HEK293T (cell line): Measurements from ENCODE around the gene KRT74.

Experiments
- CTCF ChIA-PET: fragments of 350-600 bp; formaldehyde crosslinking; extraction: SDS; loops from one replicate; lab custom pipeline; 2021; ENCODE audit warnings: antibody characterized with exemption, inconsistent platforms; lab: Yijun Ruan, JAX
- POLR2A ChIA-PET: fragments of 350-600 bp; formaldehyde crosslinking; extraction: SDS; loops from one replicate; lab custom pipeline; 2020; ENCODE audit warnings: antibody characterized with exemption, inconsistent platforms; lab: Yijun Ruan, JAX
- DNase-seq: peaks from one replicate; pipeline ENCODE4 v3.0.0; 2012; ENCODE audit warnings: mixed read lengths; ENCODE audit errors: extremely low spot score
- ARNT ChIP-seq: fragments of 450-650 bp; IDR thresholded peaks from 2 replicates; pipeline ENCODE4 v1.6.1; 2017; ENCODE audit warnings: mild to moderate bottlenecking
- BHLHE40 ChIP-seq: fragments of 450-650 bp; IDR thresholded peaks from 2 replicates; pipeline ENCODE4 v1.6.1; 2016; ENCODE audit warnings: mild to moderate bottlenecking, moderate library complexity, borderline replicate concordance
- CTBP1 ChIP-seq: fragments of 450-650 bp; IDR thresholded peaks from 2 replicates; pipeline ENCODE4 v1.6.1; 2016; ENCODE audit warnings: borderline replicate concordance
- ELF4 ChIP-seq: fragments of 450-650 bp; IDR thresholded peaks from 2 replicates; pipeline ENCODE4 v1.6.1; 2017; ENCODE audit warnings: antibody characterized with exemption
- FOXA1 ChIP-seq: fragments of 450-650 bp; IDR thresholded peaks from 2 replicates; pipeline ENCODE4 v1.6.1; 2016; ENCODE audit warnings: mild to moderate bottlenecking
- FOXK2 ChIP-seq: fragments of 450-650 bp; IDR thresholded peaks from 2 replicates; pipeline ENCODE4 v1.6.1; 2016; ENCODE audit warnings: mild to moderate bottlenecking
- FOXM1 ChIP-seq: fragments of 450-650 bp; IDR thresholded peaks from 2 replicates; pipeline ENCODE4 v1.6.1; 2017; ENCODE audit warnings: mild to moderate bottlenecking, borderline replicate concordance
- HDGF ChIP-seq: fragments of 450-650 bp; IDR thresholded peaks from 2 replicates; pipeline ENCODE4 v1.6.1; 2017; ENCODE audit warnings: antibody characterized with exemption, borderline replicate concordance
- L3MBTL2 ChIP-seq: fragments of 450-650 bp; conservative IDR thresholded peaks from 2 replicates; pipeline ENCODE4 v1.6.1; 2016; ENCODE audit warnings: mild to moderate bottlenecking
- LEF1 ChIP-seq: fragments of 450-650 bp; IDR thresholded peaks from 2 replicates; pipeline ENCODE4 v1.6.1; 2017; ENCODE audit warnings: mild to moderate bottlenecking, borderline replicate concordance
- NFRKB ChIP-seq: fragments of 450-650 bp; IDR thresholded peaks from 2 replicates; pipeline ENCODE4 v1.6.1; 2016; ENCODE audit warnings: mild to moderate bottlenecking, moderate library complexity
- PKNOX1 ChIP-seq: fragments of 450-650 bp; IDR thresholded peaks from 2 replicates; pipeline ENCODE4 v1.6.1; 2016
- SP1 ChIP-seq: fragments of 450-650 bp; IDR thresholded peaks from 2 replicates; pipeline ENCODE4 v1.6.1; 2017
- SUZ12 ChIP-seq: fragments of 450-650 bp; IDR thresholded peaks from 2 replicates; pipeline ENCODE4 v1.6.1; 2016; ENCODE audit warnings: mild to moderate bottlenecking
- TARDBP ChIP-seq: fragments of 450-650 bp; IDR thresholded peaks from 2 replicates; pipeline ENCODE4 v1.6.1; 2016
- ZNF384 ChIP-seq: fragments of 450-650 bp; IDR thresholded peaks from 2 replicates; pipeline ENCODE4 v1.6.1; 2016

KRT74 gene

GRCh38 chr12:52515927-52516831, 57.5 kb downstream of the KRT74 start:
- ChIA-PET CTCF (interaction anchor here (1.0 kb wide), 1 partner anchor 9 kb away, joined by 3 read pairs; no protein-coding TSS in a partner anchor), POLR2A (no interaction called here)
- no peak for DNase-seq
- TF ChIP-seq ARNT, result no peak
- TF ChIP-seq FOXK2, result no peak
- TF ChIP-seq TARDBP, result no peak
- no peak for TF ChIP-seq CTBP1
- TF ChIP-seq ELF4, result no peak
- TF ChIP-seq SP1, result no peak
- TF ChIP-seq PKNOX1, result no peak
- no peak for TF ChIP-seq BHLHE40
- TF ChIP-seq NFRKB, result no peak
- TF ChIP-seq ZNF384, result no peak
- TF ChIP-seq FOXA1, result no peak
- TF ChIP-seq L3MBTL2, result no peak
- TF ChIP-seq LEF1, result no peak
- no peak for TF ChIP-seq HDGF
- TF ChIP-seq SUZ12, result no peak
- no peak for TF ChIP-seq FOXM1
